ENCODE measurements around the gene KCTD6.

The KCTD6 gene

DNA sequence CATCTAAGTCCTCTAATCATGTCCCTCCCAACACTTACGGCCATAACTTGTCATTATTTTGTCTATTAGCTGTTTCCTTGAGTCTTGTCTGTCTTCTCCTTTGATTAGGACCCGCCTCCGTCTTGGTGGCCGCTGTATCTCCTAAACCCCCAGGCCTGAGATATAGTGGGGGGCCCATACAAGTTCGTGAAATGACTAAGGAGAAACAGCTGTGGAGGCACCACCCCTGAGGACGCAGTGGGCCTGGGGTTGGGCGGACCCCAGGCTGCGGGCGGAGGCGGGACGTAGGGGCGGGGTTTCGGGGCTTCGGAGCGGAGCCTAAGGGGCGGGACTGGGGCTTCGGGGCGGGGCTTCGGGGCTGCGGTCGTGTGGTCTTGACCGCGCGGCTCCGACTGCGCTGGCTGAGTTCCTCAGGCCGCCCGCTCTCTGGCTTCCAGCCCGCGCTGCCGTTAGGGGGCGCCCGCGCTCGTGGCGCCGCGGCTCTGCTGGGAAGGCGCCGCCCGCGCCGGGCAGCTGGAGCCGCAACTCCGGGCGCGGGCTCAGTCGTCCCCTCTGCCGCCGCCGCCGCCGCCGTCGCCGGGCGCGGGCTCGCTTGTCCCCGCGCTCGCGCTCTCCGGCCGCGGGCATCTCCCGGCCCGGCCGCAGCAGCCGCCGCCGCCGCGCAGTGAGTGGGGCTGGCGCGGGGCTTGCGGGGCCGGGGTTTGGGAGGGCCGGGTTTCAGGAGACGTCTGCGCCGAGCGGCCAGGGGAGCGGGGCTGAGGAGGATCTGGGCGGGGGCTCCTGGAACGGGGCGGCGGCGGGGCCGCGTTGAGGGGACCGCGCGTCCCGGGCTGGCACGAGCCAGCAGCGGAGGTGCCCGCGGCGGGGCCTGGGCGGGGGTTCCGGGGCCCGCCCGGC lies at the start of gene KCTD6:
Gene KCTD6, plus strand, starts transcription at position 591 of the 897 bp plus-strand sequence. CDS start 6,660 bp downstream, outside the sequence.
- peak; percentile 80 for DNase-seq

DNA sequence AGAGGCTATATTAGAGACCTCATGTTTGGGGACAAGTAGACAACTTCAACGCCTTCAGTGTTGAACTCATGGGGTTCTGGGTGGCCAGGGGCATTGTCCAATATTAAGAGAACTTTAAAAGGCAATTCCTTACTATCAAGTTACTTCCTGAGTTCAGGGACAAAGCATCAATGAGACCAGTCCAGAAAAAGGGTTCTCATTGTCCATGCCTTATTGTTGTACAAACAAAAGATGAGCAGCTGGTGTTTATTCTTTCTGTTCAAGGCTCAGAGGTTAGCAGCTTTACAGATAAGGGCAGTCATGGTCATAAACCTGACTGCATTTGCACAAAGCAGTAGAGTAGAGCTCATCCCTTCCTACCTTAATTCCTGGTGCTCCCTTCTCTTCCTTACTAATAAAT lies 39.7 kb upstream of the KCTD6 start:
- peak; percentile 40 for DNase-seq

DNA sequence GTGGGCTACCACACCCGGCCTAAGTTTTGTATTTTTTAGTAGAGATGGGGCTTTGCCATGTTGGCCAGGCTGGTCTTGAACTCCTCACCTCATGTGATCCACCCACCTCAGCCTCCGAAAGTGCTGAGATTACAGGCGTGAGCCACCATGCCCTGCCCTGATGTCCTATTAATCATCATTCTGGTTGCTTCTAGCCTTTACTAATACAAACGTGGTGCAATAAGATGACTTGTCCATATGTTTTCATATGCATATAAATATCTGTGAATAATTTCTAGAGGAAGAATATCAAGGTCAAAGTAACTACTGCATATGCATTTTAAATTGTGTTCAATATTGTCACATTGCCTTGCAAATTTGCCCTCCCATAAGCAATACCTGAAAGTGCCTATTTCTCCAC lies 32.7 kb upstream of the KCTD6 start:
- DNase-seq = no peak

DNA sequence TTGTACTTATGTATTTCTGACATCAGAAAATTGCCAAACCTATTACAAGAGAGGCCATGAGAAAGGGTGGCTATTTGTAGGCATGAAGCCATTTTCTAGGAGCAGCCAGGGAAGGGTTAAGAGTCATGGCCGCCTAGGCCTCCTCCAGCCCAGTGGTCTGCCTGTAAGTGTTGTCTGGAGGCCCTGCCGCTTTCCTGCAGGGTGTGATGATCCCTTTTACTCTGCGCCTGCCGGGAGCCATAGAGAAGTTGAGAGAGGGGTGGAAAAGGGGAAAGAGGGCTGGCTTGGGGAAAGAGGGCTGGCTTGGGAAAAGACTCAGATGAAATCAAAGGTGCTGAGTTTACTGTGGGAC lies 29.1 kb upstream of the KCTD6 start:
- peak; percentile 39 for DNase-seq

DNA sequence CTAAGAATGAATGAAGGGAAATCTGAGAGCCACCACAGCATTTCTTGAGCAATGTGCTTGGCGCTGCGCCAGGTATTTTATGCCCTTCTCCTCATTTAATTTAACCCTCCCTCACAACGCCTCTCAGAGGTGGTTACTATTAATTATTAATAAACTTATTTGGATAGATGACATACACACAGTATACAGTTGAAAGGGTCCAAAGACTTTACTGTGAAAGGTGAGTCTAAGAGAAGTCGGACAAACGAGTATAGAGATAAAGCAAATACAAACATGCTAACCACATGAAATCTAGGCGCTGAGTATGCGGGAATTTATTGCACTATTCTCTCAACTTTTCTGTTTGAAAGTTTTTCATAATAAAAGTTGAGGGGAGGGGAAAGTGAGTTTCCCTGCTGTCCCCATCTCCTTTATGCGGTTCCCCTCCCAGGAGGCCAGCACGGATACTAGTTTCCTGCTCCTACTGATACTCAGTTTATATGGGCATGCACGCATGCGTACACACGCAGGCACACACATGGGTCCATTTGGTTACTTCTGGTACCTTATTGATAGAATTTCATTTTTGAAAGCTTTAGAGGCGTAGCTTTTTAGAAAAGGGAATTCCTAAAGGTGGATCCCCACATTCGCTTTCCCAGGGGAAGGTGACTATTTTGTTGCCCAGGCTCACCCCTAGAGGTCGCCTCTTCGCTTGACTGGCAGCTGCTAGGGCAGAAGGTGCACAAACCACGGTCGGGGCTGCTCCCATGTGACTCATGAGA lies 28.5 kb upstream of the KCTD6 start:
- peak; percentile 69 for DNase-seq

DNA sequence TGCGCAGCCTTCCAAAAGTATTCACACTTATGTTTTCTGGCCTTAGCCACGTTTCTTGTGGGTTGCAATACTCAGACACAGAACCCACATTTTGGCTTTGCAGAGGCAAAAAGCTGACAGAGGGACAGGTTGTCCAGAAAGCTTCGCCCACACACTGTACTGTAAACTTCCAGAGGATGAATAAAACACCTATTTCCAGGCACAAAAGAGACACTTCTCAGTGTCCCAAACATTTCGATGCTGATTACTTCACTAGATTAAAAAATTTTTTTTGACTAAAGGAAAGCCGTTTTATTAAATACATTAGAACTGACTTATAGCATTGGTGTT lies 28.0 kb upstream of the KCTD6 start:
- DNase-seq = no peak

DNA sequence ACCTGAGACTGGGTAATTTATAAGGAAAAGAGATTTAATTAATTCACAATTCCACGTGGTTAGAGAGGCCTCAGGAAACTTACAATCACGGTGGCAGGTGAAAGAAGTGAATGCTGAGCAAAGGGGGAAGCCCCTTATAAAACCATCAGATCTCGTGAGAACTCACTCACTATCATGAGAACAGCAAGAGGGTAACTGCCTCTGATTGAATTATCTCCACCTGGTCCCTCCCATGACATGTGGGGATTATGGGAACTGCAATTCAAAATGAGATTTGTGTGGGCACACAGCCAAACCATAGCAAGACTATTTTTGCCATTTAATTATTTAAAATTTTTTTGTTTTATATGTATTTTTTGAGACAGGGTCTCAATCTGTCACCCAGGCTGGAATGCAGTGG lies 27.0 kb upstream of the KCTD6 start:
- no peak for DNase-seq

DNA sequence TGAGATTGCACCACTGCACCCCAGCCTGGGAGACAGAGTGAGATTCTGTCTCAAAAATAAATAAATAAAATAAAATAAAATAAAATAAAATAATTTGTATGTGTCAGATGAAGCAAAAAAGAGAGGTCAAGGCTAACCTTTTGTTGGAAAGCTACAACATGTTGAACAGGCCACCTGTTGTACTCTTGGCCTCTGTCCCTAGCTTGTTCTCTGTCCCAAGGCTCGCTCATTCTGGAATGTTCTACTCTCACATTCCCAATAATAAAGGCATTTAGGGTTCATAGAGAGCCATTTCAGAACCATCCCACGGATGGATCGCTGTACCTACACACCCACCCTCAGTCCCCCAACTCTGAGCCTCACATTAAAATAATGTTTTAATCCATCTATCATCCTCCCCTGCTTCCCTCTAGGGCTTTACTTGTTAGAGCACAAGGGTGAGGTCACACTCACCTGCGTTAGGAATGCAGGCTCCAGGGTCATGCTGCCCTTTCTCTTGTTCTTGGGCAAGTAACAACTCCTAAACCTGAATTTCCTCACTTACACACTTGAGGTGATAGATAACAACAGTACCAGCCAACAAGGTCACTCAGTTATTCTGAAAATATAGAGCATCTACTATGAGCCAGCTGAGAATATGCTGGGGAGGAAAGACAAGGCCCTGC lies 24.9 kb upstream of the KCTD6 start:
- DNase-seq = no peak

DNA sequence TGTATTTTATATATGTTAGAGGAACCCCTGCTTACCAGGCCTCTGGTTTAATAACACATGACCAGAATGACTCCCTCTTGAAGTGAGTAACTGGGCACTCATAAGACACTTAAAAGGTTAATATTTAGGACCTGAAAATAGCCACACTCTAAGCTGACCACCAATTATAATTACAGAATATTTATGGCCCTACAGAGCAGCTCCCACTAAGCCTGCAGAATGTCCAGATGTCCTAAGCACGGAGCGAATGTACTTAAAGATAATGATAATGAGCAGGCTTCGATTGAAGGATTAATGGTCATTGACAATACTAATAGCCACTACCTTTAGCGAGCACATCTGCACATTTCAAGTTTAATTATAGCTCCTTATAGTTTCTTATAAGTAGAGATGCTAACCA lies 22.8 kb upstream of the KCTD6 start:
- no peak for DNase-seq

DNA sequence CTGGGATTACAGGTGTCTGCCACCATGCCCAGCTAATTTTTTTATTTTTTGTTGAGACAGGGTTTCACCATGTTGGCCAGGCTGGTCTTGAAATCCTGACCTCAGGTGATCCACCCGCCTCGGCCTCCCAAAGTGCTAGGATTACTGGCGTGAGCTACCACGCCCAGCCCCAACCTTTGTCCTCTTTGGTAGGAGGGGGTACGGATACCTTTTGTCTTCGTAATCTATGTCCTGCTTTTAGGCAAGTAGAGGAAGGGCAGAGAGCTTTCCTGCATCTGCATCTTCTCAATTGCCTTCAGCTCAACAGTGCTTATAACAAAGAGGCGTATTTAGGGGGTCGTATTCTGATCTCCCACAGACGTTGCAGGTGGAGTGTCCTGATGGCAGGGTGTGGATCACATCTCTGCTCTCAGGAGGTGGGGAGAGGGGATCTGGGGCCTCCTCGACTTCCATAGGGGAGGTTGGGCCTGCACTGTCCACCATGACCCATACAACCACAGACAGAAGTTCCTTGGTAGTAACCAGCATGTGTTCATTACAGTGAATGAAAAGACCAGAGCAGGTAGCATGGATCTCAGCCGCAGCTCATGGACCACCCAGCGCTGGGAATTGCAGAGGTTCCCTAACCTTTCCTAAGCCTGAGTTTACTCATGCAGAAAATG lies 21.4 kb upstream of the KCTD6 start:
- DNase-seq = no peak

DNA sequence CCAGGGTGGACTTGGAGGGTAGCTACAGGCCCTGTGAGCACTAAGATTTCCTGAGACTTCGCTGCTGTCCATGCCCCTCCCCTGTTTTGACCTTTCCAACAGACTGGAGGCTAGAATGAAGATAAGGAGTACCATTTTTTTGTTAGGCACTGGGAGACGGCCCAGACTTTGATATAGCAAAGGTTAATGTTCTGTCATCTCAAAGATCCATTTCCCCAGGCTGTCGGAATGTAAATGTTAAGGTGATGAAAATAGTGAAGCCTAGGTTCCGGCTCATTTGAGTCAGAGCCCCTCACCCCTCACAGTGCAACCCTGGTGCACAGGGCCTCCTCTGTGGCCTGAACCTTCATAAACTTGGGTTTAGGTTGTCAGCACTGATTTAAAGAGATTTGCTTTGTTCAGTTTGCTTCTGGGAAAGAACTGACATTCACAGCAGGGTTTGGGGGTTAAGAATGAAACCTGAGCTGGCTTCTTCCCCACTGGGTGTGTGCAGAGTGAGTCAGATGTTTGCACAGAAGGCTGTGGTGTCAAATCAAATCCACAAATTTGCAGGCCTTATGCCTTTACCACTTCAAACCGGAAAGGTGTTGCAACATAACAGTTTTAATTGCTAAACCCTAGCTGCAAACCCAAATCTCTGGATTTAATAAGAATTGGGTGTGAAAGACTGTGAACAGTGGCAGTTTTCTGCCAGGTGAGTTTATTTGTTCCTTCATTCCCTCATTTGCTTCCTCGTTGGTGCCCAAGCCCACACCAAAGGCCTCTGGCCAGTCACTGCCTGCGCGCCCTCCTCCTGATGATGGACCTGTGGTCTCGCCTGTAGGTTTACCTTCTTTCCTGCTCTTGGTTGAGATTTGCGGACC lies 20.6 kb upstream of the KCTD6 start:
- DNase-seq = peak; percentile 90

DNA sequence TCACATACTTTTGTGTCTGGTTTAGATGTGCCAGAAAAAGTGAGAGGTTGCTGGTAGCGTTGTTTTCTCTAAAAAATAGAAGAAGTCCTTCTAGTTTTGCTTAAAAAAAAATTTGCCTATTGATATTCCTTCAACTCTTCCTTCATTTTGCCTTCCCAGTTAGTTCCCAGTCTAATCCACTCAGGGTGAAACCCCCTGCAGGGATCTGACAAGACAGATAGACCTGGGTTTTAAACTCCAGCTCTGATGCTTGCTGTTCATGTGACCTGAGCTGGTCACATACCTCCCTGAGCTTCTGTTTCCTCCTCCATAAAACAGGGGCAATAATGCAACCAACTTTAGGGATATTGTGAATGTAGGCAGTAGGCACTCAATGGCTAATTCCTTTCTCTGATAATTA lies 18.6 kb upstream of the KCTD6 start:
- no peak for DNase-seq

DNA sequence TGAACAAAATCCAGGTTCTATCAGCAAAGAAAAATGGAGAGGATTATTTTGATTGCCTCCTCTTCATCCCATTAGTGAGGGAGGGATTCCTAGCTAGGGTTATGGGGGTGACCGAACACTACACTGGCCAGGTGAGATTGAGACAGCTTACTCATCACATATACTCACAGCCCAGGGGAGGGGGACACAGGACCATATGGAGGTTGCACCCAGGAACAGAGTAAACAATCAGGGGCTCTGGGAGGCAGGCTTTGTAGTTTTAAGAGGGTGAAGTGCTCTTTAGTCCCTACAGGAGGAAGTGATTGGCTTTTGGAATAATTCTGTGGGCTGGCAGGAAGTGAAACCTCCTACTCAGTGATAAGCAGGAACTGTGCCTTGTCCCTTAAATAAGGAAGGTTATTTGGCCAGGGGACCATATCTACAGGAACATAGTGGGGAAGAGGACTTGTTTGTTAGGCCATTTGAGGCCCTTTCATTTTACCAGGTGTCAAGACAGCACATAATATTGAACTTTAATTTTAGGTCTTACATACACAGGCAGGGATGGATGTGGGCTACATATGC lies 17.5 kb upstream of the KCTD6 start:
- DNase-seq = no peak

DNA sequence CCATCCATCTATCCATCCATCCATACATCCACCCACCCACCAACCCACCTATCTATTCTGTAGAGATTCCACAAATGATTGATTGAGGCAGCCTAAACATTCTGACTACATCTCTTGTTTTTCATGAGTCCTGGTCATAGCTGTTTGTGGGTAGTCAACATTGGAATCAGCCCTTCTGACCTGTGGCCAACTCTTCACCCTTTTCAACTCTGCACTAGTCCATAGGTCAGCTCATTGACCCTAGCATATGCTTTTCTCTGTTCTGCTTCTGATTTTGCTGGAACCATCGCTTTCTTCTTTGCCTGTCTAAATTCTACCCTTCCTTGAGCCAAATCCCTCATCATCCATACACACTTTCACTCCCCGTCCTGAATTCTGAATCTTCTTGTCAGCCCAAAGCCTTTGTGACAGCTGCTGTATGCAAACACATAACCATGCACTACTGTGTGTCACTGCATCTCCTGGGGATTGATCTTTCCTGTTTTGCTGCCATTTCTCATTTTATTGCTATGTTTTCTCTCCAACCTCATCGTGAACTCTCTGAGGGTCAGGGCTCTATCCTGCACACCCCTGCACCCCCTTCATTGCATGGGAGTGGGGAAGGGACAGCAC lies 16.8 kb upstream of the KCTD6 start:
- DNase-seq = no peak

DNA sequence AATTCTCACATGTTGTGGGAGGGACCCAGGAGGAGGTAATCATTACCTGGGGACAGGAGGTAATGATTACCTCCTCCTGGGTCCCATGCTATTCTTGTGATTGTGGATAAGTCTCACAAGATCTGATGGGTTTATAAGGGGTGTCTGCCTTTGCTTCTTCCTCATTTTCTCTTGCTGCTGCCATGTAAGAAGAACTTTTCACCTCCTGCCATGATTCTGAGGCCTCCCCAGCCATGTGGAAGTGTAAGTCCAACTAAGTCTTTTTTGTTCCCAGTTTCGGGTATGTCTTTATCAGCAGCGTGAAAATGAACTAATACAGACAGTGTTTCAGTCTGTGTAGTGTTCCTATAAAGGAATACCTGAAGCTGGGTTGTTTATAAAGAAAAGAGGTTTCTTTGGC lies 13.1 kb upstream of the KCTD6 start:
- no peak for DNase-seq

DNA sequence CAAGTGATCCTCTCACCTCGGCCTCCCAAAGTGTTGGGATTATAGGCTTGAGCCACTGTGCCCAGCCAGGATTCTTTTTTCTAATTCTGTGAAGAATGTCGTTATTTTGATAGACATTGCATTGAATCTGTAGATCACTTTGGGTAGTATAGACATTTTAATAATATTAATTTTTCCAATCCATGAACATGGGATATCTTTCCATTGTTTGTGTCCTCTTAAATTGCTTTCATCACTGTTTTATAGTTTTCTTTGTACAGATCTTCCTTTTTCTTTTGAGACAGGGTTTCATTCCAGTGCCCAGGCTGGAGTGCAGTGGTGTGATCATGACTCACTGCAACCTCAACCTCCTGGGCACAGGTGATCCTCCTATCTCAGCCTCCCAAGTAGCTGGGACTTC lies 11.6 kb upstream of the KCTD6 start:
- no peak for DNase-seq

DNA sequence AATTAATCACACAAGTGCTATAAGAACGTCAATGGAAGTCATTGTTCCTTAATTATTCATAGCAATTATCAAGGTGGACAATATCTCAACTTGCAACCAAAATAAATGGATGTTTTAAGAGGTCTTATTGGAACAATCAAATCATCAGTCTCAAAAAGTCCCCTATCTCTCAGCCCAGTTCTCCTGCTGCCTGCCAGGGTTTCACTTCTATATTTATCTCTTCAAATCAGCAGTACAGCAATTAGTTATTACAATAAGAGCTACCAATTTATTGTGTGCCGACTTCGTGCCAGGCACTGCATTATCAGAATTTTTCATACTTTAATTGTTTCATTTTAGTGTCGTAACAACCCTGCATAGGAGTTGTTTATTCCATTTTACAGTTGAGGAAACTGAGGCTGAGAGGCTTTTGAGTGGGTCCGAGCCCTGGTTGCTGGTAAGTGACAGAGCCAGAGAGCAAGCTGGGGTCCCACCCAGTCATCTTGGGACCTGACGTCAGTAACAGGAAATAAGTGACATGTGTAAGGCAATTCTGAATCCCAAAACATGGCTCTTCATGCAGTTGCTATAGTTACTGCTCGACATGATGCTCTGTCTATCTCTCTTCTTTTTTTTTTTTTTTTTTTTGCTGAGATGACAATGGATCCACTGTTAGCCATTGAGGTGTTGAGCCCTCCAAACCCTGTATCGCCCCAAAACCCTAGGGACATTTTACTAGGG lies 8.8 kb upstream of the KCTD6 start:
- no peak for DNase-seq

DNA sequence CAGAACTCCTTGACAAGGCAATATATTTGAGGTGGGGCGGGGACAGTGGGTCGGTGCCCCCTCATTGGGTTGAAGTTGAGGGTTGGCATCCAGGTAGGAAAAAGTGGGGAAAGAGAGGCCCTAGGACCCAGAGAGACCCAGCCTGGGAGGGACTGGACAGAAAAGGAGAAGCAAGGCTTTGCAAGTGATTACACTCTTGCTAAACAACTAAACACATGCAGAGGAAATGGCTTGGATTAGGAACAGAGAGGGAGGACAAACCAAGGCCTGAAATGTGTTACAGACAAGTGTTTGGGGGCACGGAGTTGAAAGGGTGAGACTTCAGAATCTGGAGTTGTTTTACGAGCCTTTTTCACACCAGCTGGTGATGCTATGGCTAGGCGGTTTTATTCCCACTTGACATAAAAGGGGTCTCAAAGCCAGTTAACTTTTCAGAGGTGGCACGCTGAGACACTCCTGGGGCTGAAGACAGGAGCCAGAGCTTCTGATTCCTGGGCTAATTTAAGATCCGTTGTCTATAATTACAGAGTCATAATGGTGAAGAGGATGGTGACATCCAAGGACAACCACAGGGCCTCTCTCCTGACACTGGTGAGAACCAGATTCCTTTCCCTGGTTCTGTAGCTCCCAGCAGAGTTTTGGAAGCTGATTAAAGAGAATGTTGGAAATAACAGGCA lies 7.7 kb upstream of the KCTD6 start:
- no peak for DNase-seq

DNA sequence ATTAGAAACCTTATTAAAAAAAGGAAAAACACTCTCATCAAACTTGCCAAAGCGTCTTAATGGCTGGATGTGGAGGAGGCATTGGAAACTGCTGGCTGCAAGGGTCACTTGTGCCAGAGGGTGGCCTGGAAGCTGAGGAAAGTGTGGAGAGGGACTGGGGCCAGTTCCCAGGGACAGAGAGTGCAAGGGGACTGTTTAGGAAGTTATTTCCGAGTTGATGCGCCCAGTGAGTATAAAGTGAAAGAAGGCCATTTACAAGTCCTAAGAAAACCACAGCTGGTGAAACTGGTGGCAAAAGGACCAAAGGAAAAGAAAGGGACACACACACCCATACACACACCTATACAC lies 7.2 kb upstream of the KCTD6 start:
- DNase-seq = no peak

DNA sequence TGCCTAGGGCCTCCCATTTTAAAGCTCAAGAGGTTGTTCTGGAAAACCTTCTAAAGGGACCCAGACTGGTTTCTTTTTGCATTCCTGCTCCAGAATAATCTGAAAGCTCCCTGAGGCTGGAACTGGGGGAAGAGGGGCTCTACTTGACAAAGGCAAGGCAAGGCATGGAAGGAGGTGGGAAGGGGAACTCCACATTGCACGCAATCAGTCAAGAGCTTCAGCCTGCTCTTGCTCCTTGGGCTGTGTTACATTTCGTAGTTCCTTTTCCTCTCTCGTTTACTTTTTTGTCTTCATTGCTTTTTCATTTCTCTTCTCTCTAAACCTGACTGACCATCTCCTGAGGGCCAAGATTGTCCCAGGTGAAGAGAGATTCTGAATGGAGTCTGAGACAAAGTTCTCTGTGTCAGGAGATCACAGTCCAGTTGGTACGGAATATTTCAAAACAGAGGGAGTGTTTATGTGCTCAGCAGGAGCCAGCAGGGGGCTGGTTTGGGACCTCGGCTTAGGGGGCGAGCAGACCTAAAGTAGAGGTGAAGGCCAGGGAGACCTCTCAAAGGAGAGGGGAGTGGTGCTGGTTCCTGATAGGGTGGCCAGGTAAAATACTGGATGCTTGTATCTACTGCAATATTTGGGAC lies 6.0 kb upstream of the KCTD6 start:
- no peak for DNase-seq

Measured in SHP77 treated with DMSO at 0.1 percent for 48 hours (cell line).